ENCODE results near the gene PPP4R3A.
A peak's percentile ranks its signal among the peaks of the same experiment; 100 is the strongest.
"Not testable (repeated sequence)": the region's sequence is repeated elsewhere in the genome, so short reads cannot be mapped to it uniquely, and the experiment has no call there.

The PPP4R3A gene

GRCh38 chr14:91516663-91517388 lies 6.7 kb upstream of the PPP4R3A start:
- H3K36me3 Mint-ChIP-seq (ENCODE audit: low read depth): no peaks in the 10 kb centered on the region
- H3K9me3 Mint-ChIP-seq: peaks cover 3% of the 10 kb centered on the region
- H3K4me3 Mint-ChIP-seq: no peak overlapping the region
- peaks cover 4% of the 10 kb centered on the region for H3K27me3 Mint-ChIP-seq
- H3K4me1 Mint-ChIP-seq (ENCODE audit: low read depth): no peaks in the 10 kb centered on the region
- DNase-seq: no peak
- H3K27ac Mint-ChIP-seq: no peak overlapping the region

- no peak for DNase-seq
- Mint-ChIP-seq H3K36me3 (ENCODE audit: low read depth) (peaks cover 2% of the 10 kb centered on the region), H3K4me1 (ENCODE audit: low read depth) (peaks cover 3% of the 10 kb centered on the region), H3K9me3 (peaks cover 2% of the 10 kb centered on the region), H3K4me3 (no peak overlapping the region), H3K27me3 (peaks cover 4% of the 10 kb centered on the region), H3K27ac (no peak overlapping the region)
These were observed 5.9 kb upstream of the PPP4R3A start for GRCh38 chr14:91515979-91516378.

GRCh38 chr14:91511043-91511383 lies 903 bp upstream of the PPP4R3A start:
- H3K4me3 Mint-ChIP-seq: peak overlapping the region; percentile 93
- H3K9me3 Mint-ChIP-seq: no peaks in the 10 kb centered on the region

GRCh38 chr14:91509878-91510170 lies 286 bp downstream of the PPP4R3A start:
- peaks cover 27% of the 10 kb centered on the region for H3K4me1 Mint-ChIP-seq (ENCODE audit: low read depth)
- no peaks in the 10 kb centered on the region for H3K27me3 Mint-ChIP-seq
- DNase-seq: no peak
- peaks cover 51% of the 10 kb centered on the region for H3K36me3 Mint-ChIP-seq (ENCODE audit: low read depth)
- H3K9me3 Mint-ChIP-seq: no peaks in the 10 kb centered on the region
- H3K27ac Mint-ChIP-seq: peak overlapping the region; percentile 100
- H3K4me3 Mint-ChIP-seq: peak overlapping the region; percentile 93

More at GRCh38 chr14:91511043-91511383, 903 bp upstream of the PPP4R3A start:
- Mint-ChIP-seq H3K27me3 (no peaks in the 10 kb centered on the region), H3K27ac (peak overlapping the region; percentile 100), H3K4me1 (ENCODE audit: low read depth) (peaks cover 16% of the 10 kb centered on the region), H3K36me3 (ENCODE audit: low read depth) (peaks cover 39% of the 10 kb centered on the region)
- DNase-seq: peak; percentile 36

GRCh38 chr14:91509083-91509877 lies 830 bp downstream of the PPP4R3A start:
- peak; percentile 74 for DNase-seq
- H3K36me3 Mint-ChIP-seq (ENCODE audit: low read depth): peaks cover 56% of the 10 kb centered on the region
- H3K4me1 Mint-ChIP-seq (ENCODE audit: low read depth): peaks cover 33% of the 10 kb centered on the region
- H3K4me3 Mint-ChIP-seq: peak overlapping the region; percentile 93
- H3K27me3 Mint-ChIP-seq: no peaks in the 10 kb centered on the region
- no peaks in the 10 kb centered on the region for H3K9me3 Mint-ChIP-seq
- peak overlapping the region; percentile 94 for H3K27ac Mint-ChIP-seq

- peaks cover 68% of the 10 kb centered on the region for H3K36me3 Mint-ChIP-seq (ENCODE audit: low read depth)
- H3K27ac Mint-ChIP-seq: peak overlapping the region; percentile 94
- H3K9me3 Mint-ChIP-seq: no peaks in the 10 kb centered on the region
- H3K4me3 Mint-ChIP-seq: peak overlapping the region; percentile 93
- no peak for DNase-seq
- peaks cover 42% of the 10 kb centered on the region for H3K4me1 Mint-ChIP-seq (ENCODE audit: low read depth)
- H3K27me3 Mint-ChIP-seq: no peaks in the 10 kb centered on the region
These were observed 2.0 kb downstream of the PPP4R3A start for GRCh38 chr14:91508105-91508504.

- Mint-ChIP-seq H3K4me3 (peak overlapping the region; percentile 62), H3K27ac (peak overlapping the region; percentile 81), H3K4me1 (ENCODE audit: low read depth) (peaks cover 57% of the 10 kb centered on the region), H3K27me3 (no peaks in the 10 kb centered on the region), H3K36me3 (ENCODE audit: low read depth) (peaks cover 87% of the 10 kb centered on the region), H3K9me3 (no peaks in the 10 kb centered on the region)
- DNase-seq: no peak
These were observed 3.9 kb downstream of the PPP4R3A start for GRCh38 chr14:91506226-91506625.

GRCh38 chr14:91503000-91503504 lies 7.1 kb downstream of the PPP4R3A start:
- H3K4me3 Mint-ChIP-seq: no peak overlapping the region
- peaks cover 90% of the 10 kb centered on the region for H3K36me3 Mint-ChIP-seq (ENCODE audit: low read depth)
- peaks cover 75% of the 10 kb centered on the region for H3K4me1 Mint-ChIP-seq (ENCODE audit: low read depth)

GRCh38 chr14:91501951-91502930 lies 7.9 kb downstream of the PPP4R3A start:
- no peaks in the 10 kb centered on the region for H3K27me3 Mint-ChIP-seq
- H3K36me3 Mint-ChIP-seq (ENCODE audit: low read depth): peaks cover 94% of the 10 kb centered on the region
- DNase-seq: no peak
- peaks cover 81% of the 10 kb centered on the region for H3K4me1 Mint-ChIP-seq (ENCODE audit: low read depth)
- H3K9me3 Mint-ChIP-seq: no peaks in the 10 kb centered on the region
- no peak overlapping the region for H3K4me3 Mint-ChIP-seq
- peak overlapping the region; percentile 78 for H3K27ac Mint-ChIP-seq

More at GRCh38 chr14:91503000-91503504, 7.1 kb downstream of the PPP4R3A start:
- no peak for DNase-seq
- H3K27ac Mint-ChIP-seq: peak overlapping the region; percentile 42
- no peaks in the 10 kb centered on the region for H3K9me3 Mint-ChIP-seq
- H3K27me3 Mint-ChIP-seq: no peaks in the 10 kb centered on the region

GRCh38 chr14:91501348-91501747 lies 8.8 kb downstream of the PPP4R3A start:
- H3K36me3 Mint-ChIP-seq (ENCODE audit: low read depth): peaks cover 94% of the 10 kb centered on the region
- no peaks in the 10 kb centered on the region for H3K9me3 Mint-ChIP-seq
- H3K27me3 Mint-ChIP-seq: no peaks in the 10 kb centered on the region
- H3K27ac Mint-ChIP-seq: no peak overlapping the region
- no peak overlapping the region for H3K4me3 Mint-ChIP-seq
- H3K4me1 Mint-ChIP-seq (ENCODE audit: low read depth): peaks cover 83% of the 10 kb centered on the region
- no peak for DNase-seq

- no peak for DNase-seq
- H3K27me3 Mint-ChIP-seq: no peaks in the 10 kb centered on the region
- peak overlapping the region; percentile 56 for H3K27ac Mint-ChIP-seq
- H3K9me3 Mint-ChIP-seq: no peaks in the 10 kb centered on the region
- no peak overlapping the region for H3K4me3 Mint-ChIP-seq
- H3K36me3 Mint-ChIP-seq (ENCODE audit: low read depth): peaks cover 80% of the 10 kb centered on the region
- peaks cover 84% of the 10 kb centered on the region for H3K4me1 Mint-ChIP-seq (ENCODE audit: low read depth)
These were observed 13.3 kb downstream of the PPP4R3A start for GRCh38 chr14:91496790-91497189.

GRCh38 chr14:91494392-91495065 lies 15.6 kb downstream of the PPP4R3A start:
- not testable (repeated sequence) for H3K27me3 Mint-ChIP-seq, H3K9me3 Mint-ChIP-seq, DNase-seq
- peak overlapping the region; percentile 83 for H3K27ac Mint-ChIP-seq
- peaks cover 75% of the 10 kb centered on the region for H3K4me1 Mint-ChIP-seq (ENCODE audit: low read depth)
- H3K36me3 Mint-ChIP-seq (ENCODE audit: low read depth): peaks cover 74% of the 10 kb centered on the region
- peak overlapping the region; percentile 36 for H3K4me3 Mint-ChIP-seq

GRCh38 chr14:91493169-91493568 lies 16.9 kb downstream of the PPP4R3A start:
- Mint-ChIP-seq H3K4me3 (no peak overlapping the region), H3K27ac (peak overlapping the region; percentile 40), H3K4me1 (ENCODE audit: low read depth) (peaks cover 72% of the 10 kb centered on the region), H3K36me3 (ENCODE audit: low read depth) (peaks cover 75% of the 10 kb centered on the region), H3K9me3 (no peaks in the 10 kb centered on the region), H3K27me3 (no peaks in the 10 kb centered on the region)
- DNase-seq: no peak

GRCh38 chr14:91484744-91485143 lies 25.4 kb downstream of the PPP4R3A start:
- H3K27me3 Mint-ChIP-seq: no peaks in the 10 kb centered on the region
- H3K27ac Mint-ChIP-seq: peak overlapping the region; percentile 70
- peaks cover 95% of the 10 kb centered on the region for H3K36me3 Mint-ChIP-seq (ENCODE audit: low read depth)
- no peak for DNase-seq
- H3K4me3 Mint-ChIP-seq: no peak overlapping the region
- no peaks in the 10 kb centered on the region for H3K9me3 Mint-ChIP-seq
- peaks cover 68% of the 10 kb centered on the region for H3K4me1 Mint-ChIP-seq (ENCODE audit: low read depth)

All from activated T-cell treated with anti-CD3 and anti-CD28 coated beads, Interleukin-2, amount 50 U/mL, for 24 hours (primary cell).